Neural progenitor cell (in vitro differentiated cells): ENCODE data around the gene DPP7. TPM values are rescaled to one million over a fixed set of nuclear protein-coding genes. Genes with fewer than 3 reads are reported as not detected.

ENCODE experiments used
- DNase-seq: peaks from one replicate; pipeline ENCODE4 v3.0.0-alpha.2; 2016; ENCODE audit warnings: low spot score
- H2AFZ ChIP-seq: fragments of 200-600 bp; sonication (generic); replicated peaks from 2 replicates; pipeline ENCODE4 v1.6.1; 2016; ENCODE audit warnings: antibody characterized with exemption
- H3F3A ChIP-seq: fragments of 200-600 bp; sonication (generic); 2 replicates; pipeline ENCODE4 v1.6.1; 2016; ENCODE audit warnings: antibody characterized with exemption, low read depth
- H3K27ac ChIP-seq: fragments of 200-600 bp; sonication (generic); 2 replicates; pipeline ENCODE4 v1.5.1; 2016; ENCODE audit warnings: mild to moderate bottlenecking
- H3K27me3 ChIP-seq: fragments of 200-600 bp; sonication (generic); 2 replicates; pipeline ENCODE4 v1.6.1; 2016; ENCODE audit warnings: mild to moderate bottlenecking, moderate library complexity
- H3K36me3 ChIP-seq: fragments of 200-600 bp; sonication (generic); 2 replicates; pipeline ENCODE4 v1.5.1; 2016
- H3K4me1 ChIP-seq: fragments of 200-600 bp; sonication (generic); 2 replicates; pipeline ENCODE4 v1.6.1; 2016; ENCODE audit warnings: mixed run types
- H3K4me2 ChIP-seq: fragments of 200-600 bp; sonication (generic); 2 replicates; pipeline ENCODE4 v1.6.1; 2016
- H3K4me3 ChIP-seq: fragments of 200-600 bp; sonication (generic); 2 replicates; pipeline ENCODE4 v1.5.1; 2016
- H3K79me2 ChIP-seq: fragments of 200-600 bp; sonication (generic); 2 replicates; pipeline ENCODE4 v1.6.1; 2016; ENCODE audit warnings: low read depth
- H3K9ac ChIP-seq: fragments of 200-600 bp; sonication (generic); 2 replicates; pipeline ENCODE4 v1.6.1; 2016
- H3K9me3 ChIP-seq: fragments of 200-600 bp; sonication (generic); 2 replicates; pipeline ENCODE4 v1.5.1; 2016; ENCODE audit warnings: low read depth
- H4K20me1 ChIP-seq: fragments of 200-600 bp; sonication (generic); 2 replicates; pipeline ENCODE4 v1.6.1; 2016; ENCODE audit warnings: low read depth
- H3K27ac Mint-ChIP-seq: 3 replicates; pipeline ENCODE4 v1.8.0; 2021; ENCODE audit warnings: mixed read lengths
- H3K27me3 Mint-ChIP-seq: 2 replicates; pipeline ENCODE4 v1.8.0; 2022; ENCODE audit warnings: low read depth, mild to moderate bottlenecking, inconsistent platforms, moderate library complexity, mixed read lengths; ENCODE audit not compliant: insufficient read depth
- H3K36me3 Mint-ChIP-seq: 3 replicates; pipeline ENCODE4 v1.8.0; 2021; ENCODE audit warnings: mixed read lengths
- H3K4me1 Mint-ChIP-seq: 3 replicates; pipeline ENCODE4 v1.8.0; 2021; ENCODE audit warnings: mixed read lengths
- H3K4me3 Mint-ChIP-seq: 3 replicates; pipeline ENCODE4 v1.8.0; 2021; ENCODE audit warnings: mild to moderate bottlenecking, moderate library complexity, mixed read lengths
- H3K9me3 Mint-ChIP-seq: 3 replicates; pipeline ENCODE4 v1.8.0; 2020; ENCODE audit warnings: mixed read lengths
- CTCF ChIP-seq: fragments of 200-600 bp; sonication (generic); IDR thresholded peaks from 2 replicates; pipeline ENCODE4 v1.5.1; 2017; ENCODE audit warnings: antibody characterized with exemption, mild to moderate bottlenecking
- EZH2 ChIP-seq: fragments of 200-600 bp; sonication (generic); IDR thresholded peaks from 2 replicates; pipeline ENCODE4 v1.6.1; 2017; ENCODE audit warnings: antibody characterized with exemption, mild to moderate bottlenecking, moderate library complexity
- EZH2phosphoT487 ChIP-seq: fragments of 200-600 bp; sonication (generic); IDR thresholded peaks from 2 replicates; pipeline ENCODE4 v1.6.1; 2017; ENCODE audit warnings: antibody characterized with exemption
- total RNA-seq: library from RNA; depleted of rRNA; stranded (reverse); fragments of >200 nt; gene quantifications from 2 replicates; pipeline ENCODE4 v1.2.3, GENCODE V29; 2015; ENCODE audit warnings: low replicate concordance

Gene DPP7
- total RNA-seq, 1 donor from 2014 or later: 2.6 TPM

- Histone ChIP-seq H4K20me1 (peaks cover 39% of the 10 kb centered on the region), H3K27me3 (peaks cover 100% of the 10 kb centered on the region), H3K9ac (no peak overlapping the region), H2AFZ (no peak overlapping the region), H3K9me3 (no peaks in the 10 kb centered on the region), H3K79me2 (no peaks in the 10 kb centered on the region), H3K27ac (no peak overlapping the region), H3K4me1 (peaks cover 8% of the 10 kb centered on the region), H3F3A (peaks cover 3% of the 10 kb centered on the region), H3K4me2 (no peak overlapping the region), H3K36me3 (no peaks in the 10 kb centered on the region), H3K4me3 (no peak overlapping the region)
- H3K27ac Mint-ChIP-seq: no peak overlapping the region
- no peak overlapping the region for H3K4me3 Mint-ChIP-seq
- peaks cover 6% of the 10 kb centered on the region for H3K4me1 Mint-ChIP-seq
- no peaks in the 10 kb centered on the region for H3K9me3 Mint-ChIP-seq
- no peak for DNase-seq
- H3K27me3 Mint-ChIP-seq: peaks cover 72% of the 10 kb centered on the region
- TF ChIP-seq EZH2 (no peak), EZH2phosphoT487 (peak; percentile 44), CTCF (no peak)
- H3K36me3 Mint-ChIP-seq: peaks cover 1% of the 10 kb centered on the region
Measured at GRCh38 chr9:137160054-137160425, 45.5 kb upstream of the DPP7 start.

- peaks cover 72% of the 10 kb centered on the region for H3K27me3 Mint-ChIP-seq
- peaks cover 3% of the 10 kb centered on the region for H3F3A ChIP-seq
- no peaks in the 10 kb centered on the region for H3K9me3 ChIP-seq
- no peak overlapping the region for H3K9ac ChIP-seq
- no peak overlapping the region for H2AFZ ChIP-seq
- no peaks in the 10 kb centered on the region for H3K79me2 ChIP-seq
- no peak for DNase-seq
- H3K36me3 ChIP-seq: no peaks in the 10 kb centered on the region
- H3K27ac Mint-ChIP-seq: peak overlapping the region; percentile 67
- H3K4me3 Mint-ChIP-seq: no peak overlapping the region
- H3K4me3 ChIP-seq: no peak overlapping the region
- H3K36me3 Mint-ChIP-seq: peaks cover 1% of the 10 kb centered on the region
- H3K4me1 ChIP-seq: peaks cover 8% of the 10 kb centered on the region
- TF ChIP-seq EZH2phosphoT487 (peak; percentile 20), EZH2 (no peak)
- H3K9me3 Mint-ChIP-seq: no peaks in the 10 kb centered on the region
- H3K4me1 Mint-ChIP-seq: peaks cover 6% of the 10 kb centered on the region
- no peak overlapping the region for H3K27ac ChIP-seq
- peaks cover 100% of the 10 kb centered on the region for H3K27me3 ChIP-seq
- H3K4me2 ChIP-seq: no peak overlapping the region
- H4K20me1 ChIP-seq: peaks cover 33% of the 10 kb centered on the region
Measured at GRCh38 chr9:137159105-137160053, 44.8 kb upstream of the DPP7 start.

- H3K36me3 Mint-ChIP-seq: peaks cover 1% of the 10 kb centered on the region
- Histone ChIP-seq H3K9ac (no peak overlapping the region), H2AFZ (no peak overlapping the region), H3K4me1 (peaks cover 8% of the 10 kb centered on the region), H4K20me1 (peaks cover 25% of the 10 kb centered on the region), H3K9me3 (no peaks in the 10 kb centered on the region), H3K27ac (no peak overlapping the region), H3K4me3 (no peak overlapping the region), H3K79me2 (no peaks in the 10 kb centered on the region), H3F3A (peaks cover 3% of the 10 kb centered on the region), H3K4me2 (no peak overlapping the region), H3K27me3 (peaks cover 96% of the 10 kb centered on the region), H3K36me3 (no peaks in the 10 kb centered on the region)
- no peaks in the 10 kb centered on the region for H3K9me3 Mint-ChIP-seq
- peaks cover 67% of the 10 kb centered on the region for H3K27me3 Mint-ChIP-seq
- no peak overlapping the region for H3K4me3 Mint-ChIP-seq
- DNase-seq: no peak
- peaks cover 6% of the 10 kb centered on the region for H3K4me1 Mint-ChIP-seq
- TF ChIP-seq EZH2phosphoT487 (no peak), EZH2 (no peak)
- H3K27ac Mint-ChIP-seq: no peak overlapping the region
Measured at GRCh38 chr9:137158625-137159024, 44.1 kb upstream of the DPP7 start.

- Histone ChIP-seq H3K9me3 (no peaks in the 10 kb centered on the region), H3K4me2 (no peak overlapping the region), H3F3A (peaks cover 10% of the 10 kb centered on the region), H3K27me3 (peaks cover 88% of the 10 kb centered on the region), H2AFZ (no peak overlapping the region), H3K4me3 (no peak overlapping the region), H3K4me1 (peaks cover 8% of the 10 kb centered on the region), H3K27ac (no peak overlapping the region), H3K36me3 (no peaks in the 10 kb centered on the region), H4K20me1 (peaks cover 18% of the 10 kb centered on the region), H3K79me2 (no peaks in the 10 kb centered on the region), H3K9ac (no peak overlapping the region)
- no peak overlapping the region for H3K27ac Mint-ChIP-seq
- H3K36me3 Mint-ChIP-seq: peaks cover 1% of the 10 kb centered on the region
- peaks cover 2% of the 10 kb centered on the region for H3K4me1 Mint-ChIP-seq
- no peak overlapping the region for H3K4me3 Mint-ChIP-seq
- TF ChIP-seq EZH2 (peak; percentile 1), EZH2phosphoT487 (no peak)
- H3K9me3 Mint-ChIP-seq: no peaks in the 10 kb centered on the region
- no peak for DNase-seq
- peaks cover 62% of the 10 kb centered on the region for H3K27me3 Mint-ChIP-seq
Measured at GRCh38 chr9:137157618-137158415, 43.3 kb upstream of the DPP7 start.
